ENCODE results near the gene MEGF8. TPM values are rescaled to one million over a fixed set of nuclear protein-coding genes. Genes with fewer than 3 reads are reported as not detected.

The MEGF8 gene
- total and polyA plus RNA-seq, 2 of the 8 experiments (the other 6 are each of a cell fraction or from before 2014, with no cell fraction given), result 13.0 to 23.7 TPM

DNA sequence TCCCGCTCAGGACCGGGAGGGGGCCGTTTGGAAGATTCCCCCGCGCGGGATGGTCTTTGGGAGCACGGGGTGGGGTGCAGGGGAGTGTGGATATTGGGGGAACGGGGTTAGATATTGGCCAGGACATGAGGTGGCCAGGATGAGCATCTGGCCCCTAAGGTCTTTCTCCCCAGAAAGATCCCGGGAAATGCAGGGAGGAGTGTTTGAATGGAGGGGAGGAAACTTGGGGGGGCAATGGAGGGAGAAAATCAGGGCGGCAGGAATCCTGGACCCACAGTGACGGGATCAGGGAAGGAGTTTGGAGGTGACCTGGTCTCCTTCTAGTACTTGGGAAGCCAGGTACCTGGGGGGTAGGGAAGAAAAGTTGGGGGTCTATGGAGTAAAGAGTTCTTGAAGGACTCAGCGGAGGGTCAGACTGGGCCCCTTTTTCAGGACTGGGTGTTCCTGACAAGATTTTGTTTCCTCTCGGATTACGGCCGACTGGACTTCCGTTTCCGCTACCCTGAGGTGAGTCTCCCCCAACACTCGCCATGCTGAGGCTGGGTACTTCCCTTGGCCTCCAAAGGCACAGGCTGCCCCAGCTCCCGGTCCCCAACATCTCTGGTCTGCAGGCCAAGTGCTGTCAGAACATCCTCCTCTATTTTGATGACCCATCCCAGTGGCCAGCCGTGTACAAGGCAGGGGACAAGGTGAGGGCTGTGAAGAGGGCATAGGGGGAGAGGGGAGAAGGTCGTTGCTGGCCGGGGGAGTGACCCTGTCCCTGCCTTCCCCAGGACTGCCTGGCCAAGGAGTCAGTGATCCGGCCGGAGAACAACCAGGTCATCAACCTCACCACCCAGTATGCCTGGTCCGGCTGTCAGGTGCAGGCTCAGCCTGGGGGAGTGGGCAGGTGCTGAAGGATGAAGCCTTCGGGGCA is 11.3 kb upstream of the MEGF8 start (continued):
- TF ChIP-seq HDAC6 (IDR thresholded peaks at IDR 0.05; ENCODE audit: low read depth, low read length) (no peak), SIX5 (IDR thresholded peaks at IDR 0.05; ENCODE audit: low read depth, low read length) (no peak), EP300 (IDR thresholded peaks at IDR 0.05; ENCODE audit: borderline replicate concordance in 1 of 2, low read depth in 2 of 2, low read length in 2 of 2) (no peak), PHF8 (conservative IDR thresholded peaks at IDR 0.05; ENCODE audit: low read depth, low read length) (no peak), SP2 (IDR thresholded peaks at IDR 0.05; ENCODE audit: low read length) (no peak), JUN (IDR thresholded peaks at IDR 0.05; ENCODE audit: low read depth, low read length) (no peak), GTF2F1 (IDR thresholded peaks at IDR 0.05; ENCODE audit: borderline replicate concordance, low read depth, low read length) (no peak), CEBPB (IDR thresholded peaks at IDR 0.05; ENCODE audit: low read depth, low read length) (no peak)
